GM18499 (cell line): Measurements from ENCODE around the gene HOXA3.

Experiments
- ATAC-seq: cut with Tn5 transposase; IDR thresholded peaks from one replicate; pipeline ENCODE4 v1.9.1; 2021; ENCODE audit warnings: moderate number of reproducible peaks; ENCODE audit not compliant: insufficient read depth, unreplicated experiment

Gene HOXA3

DNA sequence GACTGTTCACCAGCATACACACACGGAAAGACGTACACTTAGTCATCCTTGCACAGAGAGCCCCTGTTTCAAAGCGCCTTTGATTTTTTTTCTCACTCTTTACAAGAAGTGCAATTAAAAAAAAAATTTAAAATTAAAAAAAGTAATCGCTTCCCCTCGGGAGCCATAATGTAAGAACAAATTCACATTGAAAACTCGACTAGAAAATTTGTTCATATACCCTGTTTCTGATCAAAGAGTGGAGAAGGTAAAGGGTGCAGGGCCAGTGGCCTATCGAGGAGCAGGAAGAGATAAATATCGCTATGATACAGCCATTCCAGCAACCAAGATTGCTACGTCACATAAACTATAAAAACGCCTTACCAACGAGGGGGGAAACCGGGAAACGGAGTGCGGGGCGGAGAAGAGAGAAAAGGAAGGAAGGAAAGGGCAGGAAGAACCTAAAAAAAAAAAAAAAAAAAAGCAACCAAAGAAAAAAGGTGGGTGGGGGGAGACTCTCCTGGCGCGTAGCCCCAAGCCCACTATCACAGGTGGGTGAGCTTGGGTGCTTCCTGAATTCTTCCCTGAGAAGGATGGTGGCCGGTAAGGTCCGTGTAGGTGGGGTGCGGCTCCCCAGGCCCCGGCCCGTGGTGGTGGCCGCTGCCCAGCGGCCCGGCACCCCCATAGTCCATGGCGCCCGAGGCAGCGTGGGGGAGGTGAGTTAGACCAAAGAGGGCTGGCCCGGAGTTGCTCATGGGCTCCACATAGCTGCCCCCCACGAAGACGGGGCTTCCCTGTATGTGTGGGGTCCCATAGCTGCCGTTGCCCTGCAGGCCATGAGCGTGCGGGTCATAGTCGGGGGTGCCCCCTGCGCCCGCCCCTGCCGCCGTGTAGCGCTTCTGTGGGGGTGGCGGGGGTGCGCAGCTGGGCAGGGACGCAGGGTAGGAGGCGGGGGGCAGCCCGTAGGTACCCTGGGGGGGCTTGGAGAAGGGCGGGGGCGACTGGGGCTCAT lies 44.7 kb downstream of the HOXA3 start:
- ATAC-seq = no peak

GRCh38 chr7:27106901-27107240 lies 45.5 kb downstream of the HOXA3 start:
- no peak for ATAC-seq

DNA sequence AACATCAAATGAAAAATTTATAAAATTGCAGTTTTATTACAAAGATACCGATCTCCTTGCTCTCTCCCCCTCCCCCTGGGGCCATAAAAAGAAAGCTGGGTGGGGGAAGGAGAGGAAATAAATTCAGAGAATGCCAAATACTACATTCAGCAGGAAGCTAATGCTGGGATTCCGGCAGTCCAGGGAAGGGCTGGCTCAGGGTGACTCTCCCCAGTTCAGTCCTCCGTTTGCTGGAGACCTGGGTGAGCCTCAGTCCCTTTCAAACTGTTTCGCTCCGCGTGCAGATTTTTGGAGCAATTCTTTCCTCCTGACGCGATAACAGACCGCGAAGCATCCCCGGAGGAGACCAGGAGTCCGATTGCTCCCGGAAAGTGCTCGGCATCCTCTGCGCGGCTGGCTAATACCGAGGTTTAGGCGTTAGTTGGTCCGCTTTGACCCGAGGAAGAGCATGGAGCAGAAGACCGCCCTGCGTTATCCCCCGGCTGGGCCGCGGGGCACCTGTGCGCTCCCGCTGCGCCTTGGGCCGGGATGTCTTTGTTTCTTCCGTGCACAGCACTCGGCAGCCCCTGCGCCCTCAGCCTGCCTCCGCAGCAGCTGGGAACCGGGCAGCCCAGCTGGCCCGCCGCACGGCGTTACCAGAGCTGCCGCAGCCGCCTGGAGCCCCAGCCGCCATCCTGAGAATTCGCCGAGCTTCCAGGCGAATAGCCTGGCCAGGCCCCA lies 46.0 kb downstream of the HOXA3 start:
- ATAC-seq = no peak

DNA sequence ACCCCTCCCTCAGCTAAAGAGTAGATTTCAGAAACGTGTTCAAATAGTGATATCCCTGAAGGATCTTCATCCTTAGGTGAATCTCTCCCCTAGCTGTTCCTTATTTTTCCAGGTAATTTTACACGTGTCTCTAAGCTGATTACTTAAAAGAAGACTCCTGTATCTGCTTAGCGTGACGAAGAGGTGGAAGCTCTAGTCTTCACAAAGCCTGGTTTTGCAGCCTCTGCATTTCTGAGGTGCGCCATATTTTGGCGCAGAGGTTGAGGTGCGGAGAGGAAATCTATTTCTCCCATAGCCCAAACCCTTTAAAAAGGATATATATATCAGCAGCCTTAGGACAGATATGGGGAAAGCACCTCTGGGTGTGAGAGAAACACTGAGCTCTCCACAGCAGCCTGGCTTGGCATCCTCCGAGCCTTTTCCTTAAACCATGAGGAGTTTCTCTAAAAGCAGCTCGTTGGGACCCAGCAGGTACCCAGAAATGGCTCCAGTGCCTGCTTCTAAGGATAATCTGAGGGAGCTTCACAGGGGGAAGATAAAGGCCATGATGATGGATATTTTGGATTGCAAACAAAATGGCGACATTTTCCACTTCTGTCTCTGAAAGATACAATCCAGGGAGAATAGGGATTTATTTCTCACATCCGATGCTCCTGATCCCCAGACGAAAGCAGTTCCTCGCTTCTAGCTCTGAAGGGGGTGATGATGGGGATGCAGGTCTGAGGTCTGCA lies 46.9 kb downstream of the HOXA3 start:
- no peak for ATAC-seq

DNA sequence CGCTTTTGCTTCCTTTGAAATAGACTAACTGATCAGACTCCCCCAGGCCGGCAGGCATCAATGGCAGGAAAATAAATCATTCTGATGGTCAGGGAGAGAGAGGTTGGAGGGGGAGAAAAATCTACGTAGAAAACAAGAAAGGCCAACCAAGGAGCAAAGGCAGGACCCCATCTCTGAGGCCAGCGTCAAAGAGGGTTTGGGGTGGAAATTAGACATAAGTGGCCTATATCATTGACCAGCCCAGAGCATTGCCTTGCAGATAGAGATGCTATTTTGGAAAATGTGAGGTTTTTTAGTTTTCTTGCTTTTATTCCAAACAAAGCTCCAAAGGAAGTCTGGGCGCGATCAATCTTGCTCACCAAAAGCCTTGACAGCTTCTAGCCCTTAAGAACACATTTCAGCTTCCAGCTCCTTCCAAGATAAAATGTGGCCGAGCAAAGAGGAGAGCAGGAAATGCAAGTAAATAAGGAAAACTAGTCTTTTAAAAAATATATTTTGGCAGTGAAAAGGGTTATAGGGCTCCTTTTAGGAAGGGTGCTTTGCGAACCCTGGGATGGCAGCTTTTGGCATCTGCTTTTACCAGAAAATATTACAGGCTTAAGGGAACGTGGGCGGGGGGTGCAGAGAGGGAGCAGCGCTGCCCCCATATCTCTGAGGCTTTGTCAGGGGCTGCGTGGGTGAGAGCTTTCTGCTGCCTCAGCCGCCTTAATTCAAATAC lies 47.9 kb downstream of the HOXA3 start:
- no peak for ATAC-seq

- no peak for ATAC-seq
Measured at GRCh38 chr7:27103489-27104226, 48.7 kb downstream of the HOXA3 start.

DNA sequence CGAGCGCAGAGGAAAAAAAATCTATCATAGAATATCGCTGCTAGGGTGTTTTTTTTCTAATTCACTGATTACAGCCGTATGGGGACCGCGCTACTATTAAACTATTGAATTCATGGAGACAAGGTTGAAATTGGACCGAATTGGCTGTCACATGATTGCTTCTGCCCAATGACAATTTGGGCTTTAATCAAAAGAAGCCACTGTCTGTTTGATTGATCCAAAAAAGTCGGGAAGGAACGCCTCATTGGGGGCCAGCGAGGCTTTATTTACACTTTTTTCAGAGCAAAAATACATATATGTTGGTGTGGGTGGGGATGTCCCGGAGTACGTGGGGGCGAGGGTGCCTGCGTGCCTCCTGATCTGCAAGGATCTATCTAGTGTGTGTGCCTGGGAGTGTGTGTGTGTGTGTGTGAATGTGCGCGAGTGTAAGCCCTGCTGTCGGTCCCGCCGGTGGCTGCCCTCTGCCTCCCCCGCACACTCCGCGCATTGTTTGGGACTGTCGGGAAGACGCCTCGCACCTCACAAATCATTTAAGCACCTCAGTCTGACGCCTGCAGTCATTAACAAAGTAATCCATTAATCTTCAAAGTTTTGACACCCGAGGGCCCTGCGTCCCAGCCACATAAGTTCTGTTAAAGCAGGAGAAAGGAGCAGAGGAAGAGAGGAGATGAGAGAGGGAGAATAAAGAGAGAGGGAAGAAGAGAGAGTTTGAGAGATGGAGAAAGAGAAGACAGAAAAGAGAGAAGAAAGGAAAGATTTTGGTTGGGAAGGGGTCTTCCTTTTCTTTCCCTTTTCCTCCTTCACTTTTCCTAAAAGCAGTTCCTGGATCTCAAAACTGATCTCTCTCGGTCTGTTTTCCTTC lies 49.6 kb downstream of the HOXA3 start, which contains the start of gene HOXA2:
HOXA2 (minus strand) TSS at position 103 of the 862 bp plus-strand sequence. CDS start 183 bp downstream, outside the sequence.
- ATAC-seq = no peak

DNA sequence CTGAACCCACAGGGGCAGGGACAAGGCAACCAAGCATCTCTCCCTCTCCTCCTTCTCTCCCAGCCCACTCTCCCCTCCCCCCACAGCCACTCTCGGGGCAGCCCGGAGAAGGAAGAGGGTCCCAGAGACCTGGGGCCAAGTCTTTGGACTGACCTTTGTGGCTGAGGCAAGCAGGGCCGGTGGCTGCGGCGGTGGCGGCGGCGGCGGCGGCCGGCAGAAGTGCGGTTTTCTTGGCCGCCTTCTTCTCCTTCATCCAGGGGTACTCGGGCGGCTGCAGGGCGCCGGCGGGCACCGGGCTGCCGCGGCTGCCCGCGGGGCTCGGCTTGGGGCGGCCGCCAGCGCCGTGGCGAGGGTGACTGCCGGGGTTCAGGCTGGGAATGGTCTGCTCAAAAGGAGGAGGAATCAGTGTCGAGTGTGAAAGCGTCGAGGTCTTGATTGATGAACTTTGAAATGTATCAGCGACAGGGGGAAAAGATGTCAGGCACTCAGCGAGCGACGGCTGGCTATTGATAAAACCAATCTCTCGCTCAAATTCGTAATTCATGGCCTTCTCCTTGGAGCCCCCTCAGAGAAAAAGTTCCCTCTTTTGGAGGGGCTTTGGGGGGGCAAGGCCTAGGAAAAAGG lies 50.3 kb downstream of the HOXA3 start:
- no peak for ATAC-seq

DNA sequence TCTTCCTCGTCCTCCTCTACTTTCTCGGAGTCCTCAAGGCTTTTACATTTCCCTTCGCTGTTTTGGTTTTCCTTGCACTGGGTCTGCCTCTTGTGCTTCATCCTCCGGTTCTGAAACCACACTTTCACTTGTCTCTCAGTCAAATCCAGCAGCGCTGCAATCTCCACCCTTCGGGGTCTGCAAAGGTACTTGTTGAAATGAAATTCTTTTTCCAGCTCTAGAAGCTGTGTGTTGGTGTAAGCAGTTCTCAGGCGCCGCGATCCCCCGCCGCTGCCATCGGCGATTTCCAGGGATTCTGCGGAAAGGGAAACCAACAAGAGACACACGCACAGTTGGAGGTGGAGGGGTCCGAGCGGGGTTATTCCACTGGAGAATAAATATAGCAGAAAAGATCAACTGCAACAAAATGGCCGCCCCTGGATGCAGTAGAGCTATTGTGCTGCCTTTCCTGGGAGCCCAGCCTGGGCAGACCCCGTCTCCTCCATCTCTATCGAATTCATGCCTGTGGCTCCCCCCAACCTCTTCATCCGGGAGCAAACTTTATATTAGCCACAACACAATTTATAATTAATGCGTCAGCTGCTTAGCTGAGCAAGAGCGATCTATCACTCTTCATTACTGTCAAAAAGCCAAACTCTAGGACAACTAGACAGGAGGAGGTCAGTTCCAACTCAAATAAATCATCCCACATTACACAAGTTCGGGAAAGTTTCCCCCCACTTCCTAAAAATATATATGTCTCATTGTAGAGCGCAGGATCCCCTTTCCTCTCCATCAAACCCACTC lies 51.0 kb downstream of the HOXA3 start:
- ATAC-seq = no peak

- ATAC-seq = no peak
Measured at GRCh38 chr7:27100694-27101170, 51.7 kb downstream of the HOXA3 start.

DNA sequence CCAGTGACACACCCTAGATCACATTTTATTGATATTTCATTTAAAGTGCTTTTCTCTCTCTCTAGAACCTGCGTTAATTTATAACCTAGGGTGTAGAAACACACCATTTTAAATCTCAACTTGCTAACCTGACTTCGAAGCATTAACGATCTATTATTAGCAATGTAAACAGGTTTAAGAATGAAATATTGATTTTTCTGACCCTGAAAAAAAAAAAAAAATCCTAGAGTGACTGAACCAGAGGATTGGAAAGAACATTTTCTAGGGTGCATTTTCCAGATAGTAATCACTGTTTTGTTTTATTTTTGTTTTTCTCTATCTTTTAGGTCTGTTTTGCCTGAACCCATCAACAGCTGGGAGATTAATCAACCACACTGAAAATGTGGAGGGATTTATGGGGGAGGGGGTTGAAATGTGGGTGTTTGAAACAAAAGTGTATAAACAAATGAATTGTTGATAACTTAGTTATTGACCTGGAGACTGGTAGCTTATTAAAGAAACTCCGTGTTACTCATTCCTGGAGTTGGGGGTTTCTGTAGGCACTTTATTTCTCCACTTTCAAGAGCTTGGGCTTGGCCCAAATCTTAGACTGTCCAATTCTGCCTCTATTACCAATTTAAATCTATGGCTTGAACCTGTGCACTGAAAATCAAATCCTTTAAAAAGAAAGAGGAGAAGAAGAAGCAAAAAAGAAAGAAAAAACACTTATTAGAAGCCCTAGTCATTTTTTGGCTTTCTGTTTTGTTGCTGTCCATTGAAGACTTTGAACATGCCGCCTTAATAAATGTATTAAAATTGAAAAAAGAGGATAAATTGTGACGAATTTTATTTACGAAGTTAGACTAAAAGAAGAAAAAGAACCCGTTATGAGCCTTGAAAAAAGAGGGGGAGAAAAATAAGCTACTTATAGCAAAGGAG lies 52.7 kb downstream of the HOXA3 start:
- ATAC-seq = no peak

- ATAC-seq = no peak
Measured at GRCh38 chr7:27098578-27099451, 53.6 kb downstream of the HOXA3 start.

- no peak for ATAC-seq
Measured at GRCh38 chr7:27097686-27098577, 54.5 kb downstream of the HOXA3 start.
